HG03457 (cell line): ENCODE data around the gene SMURF1.

Experiments used
- ATAC-seq: cut with Tn5 transposase; IDR thresholded peaks from one replicate; pipeline ENCODE4 v1.9.1; 2021; ENCODE audit warnings: moderate number of reproducible peaks; ENCODE audit not compliant: unreplicated experiment

Gene SMURF1

DNA sequence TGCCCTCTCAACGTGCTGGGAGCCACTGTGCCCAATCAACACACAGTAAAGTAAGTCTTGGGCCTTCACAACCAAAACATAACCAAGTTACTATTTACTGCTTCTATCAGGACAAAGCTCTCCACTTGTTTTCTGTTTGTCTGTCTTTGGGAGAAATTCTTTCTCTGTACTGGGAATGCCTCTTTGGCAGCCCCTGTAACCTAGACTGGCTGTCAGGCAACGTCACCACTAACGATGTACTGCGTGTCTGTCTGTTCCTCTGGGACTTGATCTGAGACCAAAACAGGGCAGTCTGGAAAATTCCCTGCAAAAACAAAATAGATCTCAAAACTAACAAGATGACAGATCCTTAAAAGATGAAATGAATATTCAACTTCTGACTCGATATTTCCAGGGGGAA, 113.0 kb downstream of the SMURF1 start:
- ATAC-seq, result no peak

DNA sequence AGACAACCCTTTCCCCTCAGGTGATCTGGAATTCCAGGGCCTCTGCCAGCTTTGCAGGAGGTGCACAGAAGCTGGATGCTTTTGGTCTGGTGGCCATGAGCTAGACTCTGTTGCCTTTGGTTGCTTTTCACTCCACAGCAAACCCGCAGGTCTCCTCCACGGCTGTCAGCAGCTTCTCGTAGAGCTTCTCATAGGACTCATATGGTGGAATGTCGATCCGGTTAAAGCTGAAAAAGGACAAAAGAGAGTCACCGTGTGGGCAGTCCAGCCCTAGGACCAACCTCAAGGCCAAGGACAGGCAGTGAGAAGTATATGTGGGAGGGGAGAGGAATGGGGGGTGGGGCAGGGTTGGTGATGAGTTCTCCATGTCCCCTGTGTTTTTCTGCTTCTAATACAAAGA, 113.5 kb downstream of the SMURF1 start:
- ATAC-seq, result no peak

DNA sequence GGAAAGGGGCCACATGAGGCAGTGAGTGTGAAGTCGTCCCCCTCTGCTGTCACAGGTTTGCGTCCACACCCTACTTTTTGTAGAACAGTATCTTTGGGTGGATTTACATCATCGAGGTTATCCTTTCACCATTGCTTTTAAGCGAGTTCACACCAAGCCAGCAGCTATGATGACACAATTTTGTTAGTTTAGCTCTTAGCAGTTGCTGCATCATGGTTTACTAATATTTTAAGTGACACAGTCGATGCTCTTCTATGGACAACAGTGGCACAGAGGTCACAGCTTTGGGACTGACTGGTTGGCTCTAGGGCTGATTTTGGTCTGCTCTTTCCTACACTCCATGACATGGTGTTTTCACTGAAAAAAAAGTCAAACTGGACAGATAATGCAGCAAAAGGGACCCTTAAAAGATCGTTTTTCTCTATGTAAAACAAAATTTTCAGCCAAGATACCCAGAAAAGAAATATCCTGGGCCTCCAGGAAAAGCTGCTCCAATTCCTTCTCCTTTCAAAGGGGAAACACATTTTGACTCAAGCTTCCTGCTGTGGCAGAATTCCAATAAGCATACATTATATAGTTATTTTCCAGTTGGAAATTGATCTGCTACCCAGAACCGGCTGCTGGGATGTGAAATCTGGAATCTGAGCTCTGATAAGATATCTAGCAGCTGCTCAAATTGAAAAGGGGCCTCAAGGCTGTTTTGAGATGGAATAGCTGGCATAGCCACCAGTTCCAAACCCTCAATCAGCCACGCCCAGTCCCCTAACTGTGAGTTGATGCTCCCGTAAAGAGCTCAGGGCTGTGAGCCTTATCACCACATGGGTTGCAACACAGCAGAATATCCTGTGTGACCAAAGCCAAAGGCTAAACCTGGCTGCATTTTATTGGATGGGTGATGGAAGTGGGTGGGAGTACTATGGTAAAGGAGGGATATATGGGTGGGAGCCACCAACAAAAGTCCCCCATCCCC, 114.2 kb downstream of the SMURF1 start:
- ATAC-seq, result no peak

DNA sequence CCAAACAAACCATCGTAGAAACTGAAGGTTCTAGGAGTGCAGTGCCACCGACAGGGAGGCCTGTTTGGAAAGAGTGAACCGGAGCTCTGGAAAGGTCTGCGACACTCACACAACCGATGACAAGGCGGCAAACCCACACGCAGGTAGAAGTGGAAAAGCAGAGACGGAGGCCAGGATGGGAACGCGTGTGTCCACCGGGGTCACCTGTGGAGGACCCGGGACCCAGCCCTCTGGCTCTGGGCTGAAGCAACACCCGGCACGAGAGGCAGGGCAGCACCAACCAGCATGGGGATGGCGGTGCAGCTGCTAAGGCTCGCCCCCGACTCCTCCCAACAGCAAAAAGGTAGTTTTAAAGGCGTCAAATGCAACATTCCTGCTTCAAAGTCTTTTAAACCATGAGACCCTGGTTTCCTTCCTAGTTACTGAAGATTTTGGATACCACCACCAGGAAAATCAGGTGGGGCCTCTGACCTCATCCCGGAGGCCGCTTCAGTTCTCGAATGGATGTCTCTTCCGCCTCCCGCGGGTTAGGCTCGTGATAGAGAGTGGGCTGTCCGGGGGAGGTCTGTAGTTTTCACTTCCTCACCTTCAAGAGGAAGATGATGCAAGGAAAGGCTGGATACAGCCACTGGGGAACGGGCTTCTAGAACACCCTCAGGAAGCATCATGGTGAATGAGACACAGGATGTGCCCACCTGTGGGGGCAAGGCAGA, 115.5 kb downstream of the SMURF1 start:
- ATAC-seq, result no peak

DNA sequence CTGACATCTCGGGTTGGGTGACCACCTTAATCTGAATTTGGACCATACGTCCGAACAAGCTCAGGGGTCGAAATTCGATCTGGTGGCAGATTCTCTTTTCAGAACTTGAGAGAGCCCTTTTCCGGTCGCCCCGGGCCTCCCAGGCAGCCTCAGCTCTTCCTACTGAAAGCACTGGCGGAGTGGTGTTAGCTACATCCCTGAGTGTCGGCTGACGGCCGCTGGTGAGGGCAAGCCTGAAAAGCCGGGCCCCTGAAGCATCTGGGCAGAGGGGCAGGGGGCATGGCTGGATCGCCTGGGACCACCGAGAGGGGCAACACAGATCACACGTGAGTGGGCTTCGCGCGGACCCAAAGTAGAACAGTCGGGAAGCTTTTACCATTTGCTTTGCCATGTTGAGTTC, 116.1 kb downstream of the SMURF1 start:
- no peak for ATAC-seq

DNA sequence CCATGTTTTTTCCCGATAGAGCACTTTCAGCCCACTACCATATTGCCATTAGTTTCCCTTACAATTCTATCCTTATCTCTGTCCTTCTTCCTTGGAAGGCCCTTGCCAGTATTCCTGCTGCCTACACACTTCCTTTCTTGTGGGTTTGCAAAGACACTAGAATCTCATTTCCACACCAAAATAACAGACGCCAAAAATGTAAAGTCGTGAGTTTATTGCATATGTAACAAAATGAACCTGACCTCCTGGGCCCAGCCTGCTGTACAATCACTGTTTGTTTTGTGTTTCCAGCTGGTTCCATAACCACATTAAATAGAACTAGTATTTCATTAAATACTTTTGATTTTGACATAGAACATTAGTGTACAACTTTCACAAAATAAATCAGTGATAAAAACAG, 116.7 kb downstream of the SMURF1 start:
- ATAC-seq, result no peak

DNA sequence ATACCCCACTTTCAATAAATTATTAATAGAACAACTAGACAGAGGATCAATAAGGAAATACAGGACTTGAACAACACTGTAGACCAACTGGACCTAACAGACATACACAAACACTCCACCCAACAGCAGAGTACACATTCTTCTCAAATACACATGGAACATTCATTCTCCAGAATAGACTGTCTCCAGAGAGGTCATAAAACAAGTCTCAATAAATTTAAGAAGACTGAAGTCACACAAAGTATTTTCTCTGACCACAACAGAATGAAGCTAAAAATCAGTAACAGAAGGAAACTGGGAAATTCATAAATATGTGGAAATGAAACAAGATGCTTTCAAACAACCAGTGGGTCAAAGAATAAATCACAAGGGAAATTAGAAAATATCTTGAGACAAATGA, 119.8 kb downstream of the SMURF1 start:
- no peak for ATAC-seq

DNA sequence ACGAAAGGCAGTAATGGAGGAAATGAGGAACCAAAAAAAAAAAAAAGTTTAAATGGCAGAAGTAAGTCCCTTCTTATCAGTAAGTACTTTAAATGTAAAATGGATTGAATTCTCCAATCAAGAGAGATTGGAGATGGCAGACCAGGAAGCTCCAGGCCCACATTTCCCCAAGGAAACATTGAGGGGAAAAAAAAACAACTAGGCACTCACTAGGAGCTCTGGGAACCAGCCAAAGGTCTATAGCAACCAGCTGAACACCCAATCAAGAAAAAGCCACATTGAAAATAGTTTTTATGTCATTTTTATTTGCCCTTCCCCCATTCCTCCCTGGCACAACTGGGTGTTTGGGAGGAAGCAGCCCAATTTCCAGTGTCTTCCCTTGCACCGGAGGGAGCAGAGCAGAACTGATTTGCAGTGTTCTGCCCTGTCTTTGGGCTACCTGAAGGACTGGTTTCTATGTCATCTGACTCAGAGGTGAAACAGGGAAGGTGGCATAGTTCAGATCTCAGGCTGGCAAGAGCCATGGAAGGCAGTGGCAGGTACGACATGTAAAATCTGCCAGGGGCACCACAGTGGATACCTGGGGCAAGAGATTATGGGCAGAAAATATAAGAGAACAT, 121.9 kb downstream of the SMURF1 start:
- no peak for ATAC-seq

DNA sequence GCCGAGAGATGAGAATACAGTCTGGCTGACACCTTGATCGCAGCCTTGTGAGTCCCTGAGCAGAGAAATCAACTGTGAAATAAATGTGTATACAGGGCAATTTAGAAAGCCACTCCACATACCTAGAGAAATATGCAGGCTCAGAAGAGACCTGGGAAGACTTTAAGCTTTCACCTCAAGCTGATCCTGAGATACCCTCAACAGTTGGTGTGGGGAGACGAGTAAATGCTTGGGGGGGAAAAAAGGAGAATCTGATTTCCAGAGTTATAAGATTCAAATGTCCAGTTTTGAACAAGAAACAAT, 123.5 kb downstream of the SMURF1 start:
- no peak for ATAC-seq

DNA sequence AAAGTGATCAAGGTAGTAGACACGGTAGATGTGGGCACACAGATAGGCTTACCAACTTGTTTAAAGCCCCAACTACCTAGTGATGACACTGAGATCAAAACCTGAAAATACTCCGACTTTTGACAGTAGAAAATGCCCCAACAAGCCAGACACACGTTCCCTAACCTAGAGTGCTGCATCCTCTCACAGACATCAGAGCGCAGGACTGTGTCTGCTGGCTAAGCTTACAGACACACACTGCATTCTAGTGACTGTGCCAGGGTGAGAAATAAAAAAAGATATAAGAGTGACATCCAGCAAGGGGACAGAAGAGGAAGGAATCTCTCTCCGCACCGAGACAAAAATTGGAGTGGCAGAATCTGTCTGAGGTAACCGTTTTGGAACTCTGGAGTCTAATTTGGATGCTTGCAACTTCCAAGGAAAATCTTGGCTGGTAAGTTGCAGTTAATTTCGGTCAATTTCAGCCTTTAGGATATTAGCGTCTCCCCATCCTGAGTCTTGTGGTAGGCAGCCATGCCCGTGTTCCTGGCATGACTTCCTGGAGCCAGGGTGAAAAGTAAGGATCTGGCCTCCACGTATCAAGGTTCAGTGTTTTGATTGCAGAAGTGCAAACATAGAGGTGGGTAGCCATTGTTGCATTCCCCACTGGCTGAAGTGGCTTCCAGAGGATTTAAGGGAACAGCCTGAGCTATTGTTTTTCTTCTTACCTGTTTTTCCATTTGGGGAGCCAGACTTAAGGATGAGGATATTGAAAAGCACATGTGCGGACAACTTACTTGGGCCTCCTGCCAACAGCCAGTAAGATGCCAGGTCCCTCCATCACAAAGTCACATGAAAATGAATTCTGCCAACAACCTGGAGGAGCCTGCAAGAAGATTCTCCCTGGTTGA, 124.1 kb downstream of the SMURF1 start:
- ATAC-seq, result no peak

DNA sequence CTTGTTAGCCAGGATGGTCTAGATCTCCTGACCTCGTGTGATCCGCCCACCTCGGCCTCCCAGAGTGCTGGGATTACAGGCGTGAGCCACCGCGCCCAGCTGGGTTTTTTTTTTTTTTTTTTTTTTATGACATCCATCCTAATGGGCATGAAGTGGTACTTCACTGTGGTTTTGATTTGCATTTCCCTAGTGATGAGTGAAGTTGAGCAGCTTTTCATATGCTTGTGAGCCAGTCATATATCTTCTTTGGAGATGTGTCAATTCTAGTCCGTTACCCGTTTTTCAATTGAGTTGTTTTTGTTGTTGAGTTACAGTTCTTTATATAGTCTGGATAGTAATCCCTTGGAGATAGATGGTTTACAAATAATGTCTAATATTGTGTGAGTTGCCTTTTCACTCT, 127.7 kb downstream of the SMURF1 start:
- ATAC-seq, result no peak

DNA sequence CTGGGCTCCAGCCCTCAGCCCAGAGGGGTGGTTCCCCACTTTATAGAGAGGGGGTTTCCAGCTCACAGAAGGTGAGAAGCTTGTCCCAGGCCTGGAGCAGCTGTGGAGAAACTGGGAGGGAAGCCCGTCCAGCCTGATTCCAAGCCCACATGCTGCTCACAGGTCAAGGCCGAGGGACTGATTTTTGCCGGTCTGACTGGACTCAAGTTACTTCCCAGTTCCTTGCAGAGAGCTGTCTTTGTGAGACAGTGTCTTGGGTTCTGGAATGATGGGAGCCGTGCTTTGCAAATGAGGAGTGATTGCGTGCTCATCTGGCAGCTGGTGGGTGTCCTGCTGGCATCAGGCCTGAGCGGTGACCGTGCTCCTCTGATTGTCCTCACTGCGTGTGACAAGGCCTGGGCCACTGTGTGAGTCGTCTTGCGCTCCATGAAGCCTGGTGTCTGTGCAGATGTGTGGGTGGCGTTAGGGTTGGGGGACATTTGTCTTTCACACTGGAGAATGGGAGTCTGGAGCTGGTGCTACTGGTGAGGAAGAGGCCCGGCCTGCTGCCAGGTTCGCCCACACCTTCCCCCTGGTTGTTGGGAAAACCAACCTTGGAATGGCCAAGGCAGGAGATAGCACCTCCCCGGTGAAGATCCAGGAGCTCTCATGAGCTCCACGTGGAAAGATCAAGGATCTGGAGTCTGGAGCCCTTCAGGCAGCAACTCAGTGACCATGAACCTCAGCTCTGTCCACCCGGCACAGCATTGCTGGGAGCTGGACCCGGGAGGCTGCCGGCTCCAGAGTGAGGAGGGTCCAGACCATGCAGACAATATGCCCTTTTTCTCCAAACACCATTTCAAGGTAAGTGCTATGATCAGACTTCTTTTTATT, 129.6 kb downstream of the SMURF1 start:
- no peak for ATAC-seq

DNA sequence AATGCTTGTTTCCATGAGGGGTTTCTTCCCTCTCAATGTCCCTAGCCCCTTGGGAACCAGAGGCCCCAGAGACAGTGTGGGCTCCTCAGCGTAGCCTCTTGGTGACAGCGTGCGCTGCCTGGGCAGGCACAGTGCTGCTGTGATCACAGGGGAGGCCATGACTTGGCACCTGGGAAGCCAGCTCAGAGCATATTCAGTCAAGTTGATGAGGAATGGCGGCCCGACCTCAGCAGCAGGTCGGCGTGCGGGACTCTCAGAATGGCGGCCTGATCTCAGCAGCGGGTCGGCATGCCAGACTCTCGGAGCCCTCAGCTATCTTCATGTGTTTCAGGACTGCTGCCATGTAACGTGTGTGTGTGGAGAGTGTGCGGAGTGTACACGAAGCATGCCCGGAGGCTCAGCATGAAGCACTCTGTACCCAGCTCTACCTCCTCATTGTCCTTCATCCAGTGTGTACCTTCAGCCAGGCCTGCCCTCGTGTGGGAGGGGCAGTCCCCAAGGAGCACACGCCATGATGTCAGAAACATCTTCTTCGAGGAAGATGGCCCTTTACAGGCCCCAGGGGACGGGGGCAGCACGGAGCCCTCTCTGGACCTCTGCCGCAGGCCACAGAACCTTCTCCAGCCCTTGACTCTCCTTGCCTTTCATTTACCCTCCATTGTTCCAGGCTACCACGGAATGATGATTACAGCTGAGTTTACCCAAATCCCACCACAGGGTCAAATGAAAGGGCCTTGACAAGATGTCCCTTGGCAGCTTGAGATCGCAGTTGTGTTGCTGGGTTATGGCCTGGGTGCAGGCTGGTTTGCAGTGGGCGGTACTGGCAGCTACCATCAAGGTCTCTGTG, 130.4 kb downstream of the SMURF1 start:
- no peak for ATAC-seq

DNA sequence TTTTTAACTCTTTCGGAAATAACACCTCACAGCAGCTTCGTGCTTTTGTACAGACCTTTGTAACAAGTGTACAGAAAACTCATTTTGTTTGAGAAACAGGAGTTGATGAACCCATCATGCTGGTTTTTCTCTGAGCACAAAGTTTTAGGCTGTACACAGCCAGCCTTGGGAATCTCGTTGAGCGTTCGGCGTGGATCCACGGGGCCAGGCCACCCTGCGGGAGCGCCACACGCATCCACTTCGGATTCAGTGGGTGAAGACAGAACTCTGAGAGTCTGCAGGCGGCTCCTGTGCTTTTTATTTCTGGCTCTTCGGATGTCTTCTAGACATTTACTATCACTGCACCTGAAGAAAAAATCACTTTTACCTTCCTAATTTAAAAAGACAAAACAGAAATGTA, 131.2 kb downstream of the SMURF1 start:
- no peak for ATAC-seq

DNA sequence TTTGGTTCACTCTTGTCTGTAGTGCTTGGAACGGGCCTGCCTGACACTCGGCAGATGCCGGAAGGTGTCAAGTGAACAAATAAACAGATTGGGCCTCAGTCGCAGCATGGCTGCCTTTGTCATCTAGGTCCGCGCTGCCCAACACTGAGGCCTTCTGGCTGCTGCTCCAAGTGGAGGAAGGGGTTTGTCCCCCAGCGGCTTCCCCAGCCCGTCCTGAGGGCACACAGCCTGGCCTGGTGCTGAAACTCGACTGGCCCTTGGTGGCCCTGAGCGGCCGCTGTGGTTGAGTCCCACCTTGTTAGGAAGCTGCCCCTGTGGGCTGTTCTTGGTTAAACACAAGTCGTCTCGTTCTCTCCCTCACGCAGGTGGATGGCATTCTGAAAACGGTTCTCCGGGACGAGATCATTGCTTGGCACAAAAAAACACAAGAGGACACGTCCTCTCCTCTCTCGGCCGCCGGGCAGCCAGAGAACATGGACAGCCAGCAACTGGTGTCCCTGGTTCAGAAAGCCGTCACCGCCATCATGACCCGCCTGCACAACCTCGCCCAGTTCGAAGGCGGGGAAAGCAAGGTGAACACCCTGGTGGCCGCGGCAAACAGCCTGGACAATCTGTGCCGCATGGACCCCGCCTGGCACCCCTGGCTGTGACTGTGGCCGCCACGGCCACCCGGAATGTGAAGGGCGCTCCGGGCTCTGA, 132.1 kb downstream of the SMURF1 start:
- no peak for ATAC-seq

DNA sequence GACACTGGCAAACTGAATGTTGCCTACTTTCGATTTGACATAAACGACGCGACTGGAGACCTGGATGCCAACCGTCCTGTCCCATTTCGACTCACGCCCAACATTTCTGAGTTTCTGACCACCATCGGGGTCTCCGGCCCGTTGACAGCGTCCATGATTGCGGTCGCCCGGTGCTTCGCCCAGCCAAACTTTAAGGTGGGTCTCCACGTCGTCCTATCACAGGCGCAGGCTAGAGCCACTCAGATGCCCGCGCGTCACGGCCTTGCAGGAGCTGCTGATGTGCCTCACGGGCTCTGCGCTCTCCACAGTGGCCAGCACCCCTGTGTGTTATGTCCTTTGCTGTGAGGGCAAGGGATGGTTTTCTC, 132.6 kb downstream of the SMURF1 start:
- ATAC-seq, result no peak

DNA sequence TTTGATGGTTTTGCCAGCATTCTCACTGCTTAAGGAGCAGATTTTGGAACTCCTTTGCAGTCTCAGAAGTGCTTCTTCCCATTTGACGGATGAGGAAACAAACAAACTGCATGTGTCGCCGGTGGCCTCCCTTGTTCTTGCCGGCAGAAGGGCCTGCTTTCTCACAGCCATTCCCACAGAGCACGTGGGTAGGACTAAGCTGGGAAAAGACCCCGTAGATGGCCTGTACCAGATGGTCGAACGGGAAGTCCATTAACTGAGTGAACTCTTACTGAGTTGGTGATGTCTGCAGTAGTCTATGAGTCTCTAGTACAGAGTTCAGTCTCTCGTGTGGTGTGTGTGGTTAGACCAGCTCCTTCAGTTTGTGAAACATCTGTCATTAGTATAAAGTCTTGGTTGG, 133.6 kb downstream of the SMURF1 start:
- ATAC-seq, result no peak

DNA sequence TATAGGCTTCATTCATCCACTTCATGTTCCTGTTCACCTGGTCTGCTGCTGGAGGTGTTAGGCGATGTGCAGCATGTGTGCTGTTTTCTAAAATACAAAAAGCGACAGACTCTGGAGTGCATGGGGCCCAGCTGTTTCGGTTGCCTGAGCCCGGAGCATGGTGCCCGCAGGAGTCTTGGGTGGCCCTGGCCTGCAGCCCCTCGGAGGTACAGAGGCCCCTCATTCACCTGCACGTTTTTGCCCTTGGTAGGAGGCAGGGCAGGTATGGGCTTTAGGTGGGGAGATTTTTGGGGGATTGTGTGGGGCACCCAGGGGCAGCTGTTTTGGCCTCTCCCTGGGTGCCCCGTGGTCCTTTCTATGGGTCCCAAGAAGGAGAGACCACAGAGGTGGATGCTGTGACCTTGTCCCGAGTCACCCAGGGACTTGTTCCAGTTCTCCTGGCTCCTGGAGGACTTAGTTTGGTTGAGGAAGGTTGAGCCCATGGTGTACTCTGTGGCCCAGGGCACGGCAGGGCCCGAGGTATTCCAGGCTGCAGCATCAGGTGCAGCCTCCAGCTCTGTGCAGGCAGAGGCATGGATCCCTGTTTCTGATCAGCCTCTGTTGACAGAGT, 134.9 kb downstream of the SMURF1 start:
- ATAC-seq, result no peak
